IMR-90 (cell line): ENCODE results near the gene MYBL2. TPM values are rescaled to one million over a fixed set of nuclear protein-coding genes. Genes with fewer than 3 reads are reported as not detected.

Experiments used
- ATAC-seq: fragments of 200-7000 bp; cut with Tn5 transposase; 2 replicates; pipeline ENCODE4 v1.9.1; 2020; ENCODE audit warnings: low read depth, mild to moderate bottlenecking, moderate library complexity
- BruUV-seq: library from RNA; stranded (reverse); fragments of 400-500 nt; replicated peaks from 2 replicates; lab custom pipeline; 2021; lab: Mats Ljungman, UMichigan
- CTCF ChIA-PET: fragments of 300-600 bp; formaldehyde crosslinking; extraction: SDS; loops from one replicate; lab custom pipeline; 2021; ENCODE audit warnings: antibody characterized with exemption; lab: Yijun Ruan, JAX
- POLR2A ChIA-PET: fragments of 300-600 bp; sonication (Branson Sonifier 250); formaldehyde crosslinking; loops from one replicate; lab custom pipeline; 2022; ENCODE audit warnings: antibody characterized with exemption; ENCODE audit not compliant: unreplicated experiment; lab: Charles Lee
- DNase-seq: peaks from one replicate; pipeline ENCODE4 v3.0.0; 2013
- H2AFZ ChIP-seq: replicated peaks from 2 replicates; pipeline ENCODE3; 2013; ENCODE audit warnings: low read length, mild to moderate bottlenecking; ENCODE audit not compliant: poor library complexity
- H2AK5ac ChIP-seq: 2 replicates; pipeline ENCODE4 v1.6.1; 2013; ENCODE audit warnings: low read depth, low read length, inconsistent platforms
- H2AK9ac ChIP-seq: replicated peaks from 2 replicates; pipeline ENCODE3; 2013; ENCODE audit warnings: mild to moderate bottlenecking, low read depth, low read length, moderate library complexity; ENCODE audit not compliant: poor library complexity
- H2BK120ac ChIP-seq: 2 replicates; pipeline ENCODE4 v1.6.1; 2013; ENCODE audit warnings: low read depth, low read length, inconsistent platforms
- H2BK15ac ChIP-seq: 3 replicates; pipeline ENCODE4 v1.6.1; 2013; ENCODE audit warnings: low read depth, low read length, inconsistent platforms
- H2BK20ac ChIP-seq: 2 replicates; pipeline ENCODE4 v1.6.1; 2013; ENCODE audit warnings: low read depth, mild to moderate bottlenecking, inconsistent platforms, low read length, moderate library complexity
- H2BK5ac ChIP-seq: 2 replicates; pipeline ENCODE4 v1.6.1; 2013; ENCODE audit warnings: mild to moderate bottlenecking, low read depth, low read length, inconsistent platforms; ENCODE audit not compliant: poor library complexity, severe bottlenecking
- H3K14ac ChIP-seq: replicated peaks from 2 replicates; pipeline ENCODE4 v1.6.1; 2013; ENCODE audit warnings: low read depth, low read length, inconsistent platforms
- H3K18ac ChIP-seq: 2 replicates; pipeline ENCODE4 v1.6.1; 2013; ENCODE audit warnings: low read depth, low read length, control low read depth
- H3K23ac ChIP-seq: 2 replicates; pipeline ENCODE4 v1.6.1; 2013; ENCODE audit warnings: low read depth, low read length, inconsistent platforms
- H3K27ac ChIP-seq: 2 replicates; pipeline ENCODE4 v1.5.1; 2013; ENCODE audit warnings: mild to moderate bottlenecking, control low read depth, low read length; ENCODE audit not compliant: insufficient read depth
- H3K27me3 ChIP-seq: 2 replicates; pipeline ENCODE4 v1.6.1; 2013; ENCODE audit warnings: low read length; ENCODE audit not compliant: control insufficient read depth, insufficient read depth
- H3K36me3 ChIP-seq: 2 replicates; pipeline ENCODE4 v1.6.1; 2013; ENCODE audit warnings: low read length, mixed read lengths; ENCODE audit not compliant: control insufficient read depth, insufficient read depth
- H3K4ac ChIP-seq: 2 replicates; pipeline ENCODE4 v1.6.1; 2013; ENCODE audit warnings: low read depth, low read length, inconsistent platforms
- H3K4me1 ChIP-seq: 2 replicates; pipeline ENCODE4 v1.6.1; 2013; ENCODE audit warnings: low read length, mixed read lengths; ENCODE audit not compliant: control insufficient read depth, insufficient read depth
- H3K4me2 ChIP-seq: 2 replicates; pipeline ENCODE4 v1.6.1; 2013; ENCODE audit warnings: low read depth, mild to moderate bottlenecking, control low read depth, low read length, moderate library complexity
- H3K4me3 ChIP-seq: 2 replicates; pipeline ENCODE4 v1.5.1; 2013; ENCODE audit warnings: low read depth, mild to moderate bottlenecking, control low read depth, low read length, moderate library complexity; ENCODE audit not compliant: insufficient read depth
- H3K56ac ChIP-seq: 2 replicates; pipeline ENCODE4 v1.6.1; 2013; ENCODE audit warnings: low read length, inconsistent platforms; ENCODE audit not compliant: insufficient read depth; ENCODE audit errors: extremely low read depth
- H3K79me1 ChIP-seq, 2 experiments: 2 replicates each; pipeline ENCODE4 v1.6.1; 2013; ENCODE audit warnings: low read length in 2 of 2, inconsistent platforms in 1 of 2, low read depth in 1 of 2
- H3K9ac ChIP-seq: 2 replicates; pipeline ENCODE4 v1.6.1; 2013; ENCODE audit warnings: low read depth, low read length, control low read depth
- H3K9me1 ChIP-seq: 2 replicates; pipeline ENCODE4 v1.6.1; 2013; ENCODE audit warnings: low read length, inconsistent platforms; ENCODE audit not compliant: insufficient read depth
- H3K9me3 ChIP-seq: 2 replicates; pipeline ENCODE4 v1.6.1; 2013; ENCODE audit warnings: low read length; ENCODE audit not compliant: control insufficient read depth, insufficient read depth
- H4K20me1 ChIP-seq: 2 replicates; pipeline ENCODE4 v1.6.1; 2013; ENCODE audit warnings: low read length, inconsistent platforms; ENCODE audit not compliant: insufficient read depth
- H4K5ac ChIP-seq: 2 replicates; pipeline ENCODE4 v1.6.1; 2013; ENCODE audit warnings: mild to moderate bottlenecking, low read depth, low read length, control low read depth
- H4K8ac ChIP-seq, 2 experiments: 2 replicates each; pipeline ENCODE4 v1.6.1; 2013; ENCODE audit warnings: low read depth in 2 of 2, low read length in 2 of 2, control low read depth in 1 of 2, inconsistent platforms in 1 of 2
- H4K91ac ChIP-seq: 2 replicates; pipeline ENCODE4 v1.6.1; 2013; ENCODE audit warnings: low read depth, low read length, inconsistent platforms; ENCODE audit not compliant: insufficient read depth
- BHLHE40 ChIP-seq: fragments of 150-350 bp; IDR thresholded peaks from 2 replicates; pipeline ENCODE4 v1.6.1; 2016; ENCODE audit warnings: mild to moderate bottlenecking, low read depth, low read length
- CEBPB ChIP-seq: IDR thresholded peaks from 2 replicates; pipeline ENCODE4 v1.6.1; 2012; ENCODE audit warnings: low read depth, low read length, improper control_type of control experiment
- NFE2L2 ChIP-seq: fragments of 150-350 bp; IDR thresholded peaks from 2 replicates; pipeline ENCODE4 v1.6.1; 2016; ENCODE audit warnings: low read depth, mild to moderate bottlenecking, low read length
- RCOR1 ChIP-seq: IDR thresholded peaks from 2 replicates; pipeline ENCODE4 v1.6.1; 2012; ENCODE audit warnings: mild to moderate bottlenecking, low read length, improper control_type of control experiment; ENCODE audit not compliant: insufficient replicate concordance
- RFX5 ChIP-seq: IDR thresholded peaks from 2 replicates; pipeline ENCODE4 v1.8.0; 2012; ENCODE audit warnings: low read depth, mild to moderate bottlenecking, low read length, moderate library complexity
- WGBS, 2 experiments: methylation state at CpG; one replicate each; pipeline versions ENCODE4 v1.1.5 to v1.1.7; 2013; ENCODE audit warnings: missing lambda C conversion rate in 2 of 2; ENCODE audit not compliant: insufficient read length in 1 of 2; ENCODE audit errors: extremely low coverage in 2 of 2; 5-methylcytosine and 5-hydroxymethylcytosine counted together
- dilution Hi-C: fragments of 300-500 bp; cut with HindIII; formaldehyde crosslinking; loops from one replicate; pipeline ENCODE4 v1.14.3; 2018; ENCODE audit warnings: low sequenced_read_pairs; ENCODE audit not compliant: unreplicated experiment
- in situ Hi-C: fragments of 300-500 bp; cut with MboI; formaldehyde crosslinking; loops from 3 replicates; pipeline ENCODE4 v1.14.3; 2019; ENCODE audit warnings: low sequenced_read_pairs, inconsistent platforms, mixed read lengths
- intact Hi-C: fragments of 100-400 bp; cut with micrococcal nuclease; formaldehyde crosslinking; loops from 2 replicates; pipeline ENCODE4 v1.10.0; 2022
- polyA plus RNA-seq, 3 experiments: library from polyadenylated mRNA; depleted of rRNA; stranded (reverse); fragments of >200 nt; gene quantifications; 2 replicates each; pipeline ENCODE4 v1.2.3, GENCODE V29; 2012; ENCODE audit warnings: low replicate concordance in 1 of 3
- total RNA-seq: library from RNA; depleted of rRNA; stranded (reverse); fragments of >200 nt; gene quantifications from 2 replicates; pipeline ENCODE4 v1.2.3, GENCODE V29; 2012

Gene MYBL2
- total and polyA plus RNA-seq, 2 of the 4 experiments (the other 2 are of a cell fraction): 12.4 to 23.1 TPM

DNA sequence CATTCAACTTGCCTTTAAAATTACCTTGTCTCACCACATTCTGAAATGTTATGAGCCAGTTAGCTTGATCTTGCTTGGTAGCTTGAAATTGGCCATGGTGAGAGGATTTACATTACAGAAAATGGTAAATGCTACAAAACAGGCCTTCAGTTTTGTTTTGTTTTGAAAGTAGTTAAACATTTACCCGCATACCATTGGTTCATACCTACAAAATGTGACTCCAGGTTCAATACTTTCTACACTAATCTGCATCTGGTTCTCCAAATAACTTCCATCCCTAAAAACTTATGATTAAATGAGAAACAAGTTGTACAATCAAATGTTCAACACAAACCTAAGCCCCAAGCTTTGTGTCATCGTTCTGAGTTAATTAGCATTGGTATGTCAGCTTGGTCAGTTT lies 30.5 kb upstream of the MYBL2 start:
- Histone ChIP-seq H2BK120ac (no peak overlapping the region), H4K91ac (no peak overlapping the region), H3K9me3 (no peaks in the 10 kb centered on the region), H3K14ac (no peak overlapping the region), H3K4me2 (no peak overlapping the region), H3K36me3 (peaks cover 23% of the 10 kb centered on the region), H3K18ac (no peak overlapping the region), H2BK20ac (no peak overlapping the region), H2AK5ac (no peak overlapping the region), H3K9me1 (peaks cover 3% of the 10 kb centered on the region; the same call in 1 of the 2 replicates), H3K56ac (no peak overlapping the region), H3K27ac (no peak overlapping the region), H3K23ac (no peak overlapping the region), H3K4me1 (no peaks in the 10 kb centered on the region), H2BK5ac (no peak overlapping the region), H3K9ac (no peak overlapping the region), H2AFZ (no peak overlapping the region), H3K79me1 (no peaks in the 10 kb centered on the region), H4K5ac (no peak overlapping the region), H4K20me1 (no peaks in the 10 kb centered on the region), H4K8ac (no peak overlapping the region), H3K27me3 (no peaks in the 10 kb centered on the region), H3K4ac (no peak overlapping the region), H2BK15ac (no peak overlapping the region), H2AK9ac (no peak overlapping the region), H3K4me3 (no peak overlapping the region)
- ChIA-PET CTCF (no interaction called here), POLR2A (no interaction called here)
- BruUV-seq: no TSS peak
- ATAC-seq (no peak), DNase-seq (no peak)
- intact Hi-C loops (no loop called here), in situ Hi-C loops (no loop called here), dilution Hi-C loops (no loop called here)
- TF ChIP-seq NFE2L2 (no peak), BHLHE40 (no peak), RFX5 (no peak), CEBPB (no peak), RCOR1 (no peak)
- WGBS, 2 experiments: no CpG with 5 or more reads among the region's 2 CpGs
